ENCODE data around the gene MEI4.
"Not testable (repeated sequence)": the region's sequence is repeated elsewhere in the genome, so short reads cannot be mapped to it uniquely, and the experiment has no call there.

MEI4 gene

GRCh38 chr6:77652739-77653138 lies at the start of gene MEI4:
MEI4 (plus strand) TSS chr6:77653039; CDS start chr6:77690672, 37,633 bp downstream.
- DNase-seq (ENCODE audit: low read depth, low spot score) = no peak

- no peak for DNase-seq (ENCODE audit: low read depth, low spot score)
Observed at GRCh38 chr6:77604476-77604875, 48.4 kb upstream of the MEI4 start.

GRCh38 chr6:77607004-77607403 lies 45.8 kb upstream of the MEI4 start:
- no peak for DNase-seq (ENCODE audit: low read depth, low spot score)

- DNase-seq (ENCODE audit: low read depth, low spot score) = no peak
Observed at GRCh38 chr6:77609106-77609505, 43.7 kb upstream of the MEI4 start.

GRCh38 chr6:77619114-77619513 lies 33.7 kb upstream of the MEI4 start:
- no peak for DNase-seq (ENCODE audit: low read depth, low spot score)

- peak; percentile 48 for DNase-seq (ENCODE audit: low read depth, low spot score)
Observed at GRCh38 chr6:77620278-77620882, 32.5 kb upstream of the MEI4 start.

- no peak for DNase-seq (ENCODE audit: low read depth, low spot score)
Observed at GRCh38 chr6:77624515-77624914, 28.3 kb upstream of the MEI4 start.

GRCh38 chr6:77626426-77626825 lies 26.4 kb upstream of the MEI4 start:
- DNase-seq (ENCODE audit: low read depth, low spot score) = peak; percentile 83

- no peak for DNase-seq (ENCODE audit: low read depth, low spot score)
Observed at GRCh38 chr6:77630014-77630413, 22.8 kb upstream of the MEI4 start.

GRCh38 chr6:77633471-77633870 lies 19.4 kb upstream of the MEI4 start:
- DNase-seq (ENCODE audit: low read depth, low spot score) = peak; percentile 53

- DNase-seq (ENCODE audit: low read depth, low spot score) = peak; percentile 93
Observed at GRCh38 chr6:77633993-77634715, 18.7 kb upstream of the MEI4 start.

GRCh38 chr6:77638129-77638830 lies 14.6 kb upstream of the MEI4 start:
- DNase-seq (ENCODE audit: low read depth, low spot score) = peak; percentile 32

GRCh38 chr6:77644102-77644705 lies 8.6 kb upstream of the MEI4 start:
- no peak for DNase-seq (ENCODE audit: low read depth, low spot score)

GRCh38 chr6:77650098-77650663 lies 2.7 kb upstream of the MEI4 start:
- no peak for DNase-seq (ENCODE audit: low read depth, low spot score)

- no peak for DNase-seq (ENCODE audit: low read depth, low spot score)
Observed at GRCh38 chr6:77653816-77654215, 977 bp downstream of the MEI4 start.

- not testable (repeated sequence) for DNase-seq (ENCODE audit: low read depth, low spot score)
Observed at GRCh38 chr6:77655035-77655434, 2.2 kb downstream of the MEI4 start.

- no peak for DNase-seq (ENCODE audit: low read depth, low spot score)
Observed at GRCh38 chr6:77656999-77657764, 4.3 kb downstream of the MEI4 start.

GRCh38 chr6:77666340-77666739 lies 13.5 kb downstream of the MEI4 start:
- no peak for DNase-seq (ENCODE audit: low read depth, low spot score)

- no peak for DNase-seq (ENCODE audit: low read depth, low spot score)
Observed at GRCh38 chr6:77666846-77667245, 14.0 kb downstream of the MEI4 start.

- no peak for DNase-seq (ENCODE audit: low read depth, low spot score)
Observed at GRCh38 chr6:77669913-77670312, 17.1 kb downstream of the MEI4 start.

- no peak for DNase-seq (ENCODE audit: low read depth, low spot score)
Observed at GRCh38 chr6:77674211-77674610, 21.4 kb downstream of the MEI4 start.
